IPS-18c (cell line): ENCODE measurements around the gene MTM1.
A peak's percentile ranks its signal among the peaks of the same experiment; 100 is the strongest.

ENCODE experiments used
- H3K4me3 ChIP-seq: 2 replicates; pipeline ENCODE4 v1.7.0; 2013; ENCODE audit warnings: low read depth, mild to moderate bottlenecking, low read length, moderate library complexity; ENCODE audit not compliant: insufficient read depth
- H3K9me3 ChIP-seq: one replicate; pipeline ENCODE4 v1.6.1; 2013; ENCODE audit warnings: mild to moderate bottlenecking, low read length, moderate library complexity; ENCODE audit not compliant: control insufficient read depth, insufficient read depth

Gene MTM1

GRCh38 chrX:150544835-150545770 is 23.3 kb upstream of the MTM1 start:
- no peak overlapping the region for H3K4me3 ChIP-seq

GRCh38 chrX:150546711-150547153 is 21.7 kb upstream of the MTM1 start:
- H3K4me3 ChIP-seq = no peak overlapping the region

More at GRCh38 chrX:150544835-150545770, 23.3 kb upstream of the MTM1 start:
- H3K9me3 ChIP-seq = peaks cover 11% of the 10 kb centered on the region

GRCh38 chrX:150547375-150548115 is 20.9 kb upstream of the MTM1 start:
- Histone ChIP-seq H3K4me3 (peak overlapping the region; percentile 40), H3K9me3 (peaks cover 13% of the 10 kb centered on the region)

More at GRCh38 chrX:150546711-150547153, 21.7 kb upstream of the MTM1 start:
- peaks cover 13% of the 10 kb centered on the region for H3K9me3 ChIP-seq

- H3K4me3 ChIP-seq = no peak overlapping the region
Observed at GRCh38 chrX:150548251-150548650, 20.2 kb upstream of the MTM1 start.

GRCh38 chrX:150548684-150549083 is 19.7 kb upstream of the MTM1 start:
- Histone ChIP-seq H3K4me3 (no peak overlapping the region), H3K9me3 (peaks cover 13% of the 10 kb centered on the region)

More at GRCh38 chrX:150548251-150548650, 20.2 kb upstream of the MTM1 start:
- H3K9me3 ChIP-seq = peaks cover 13% of the 10 kb centered on the region

- no peak overlapping the region for H3K4me3 ChIP-seq
- H3K9me3 ChIP-seq = peaks cover 7% of the 10 kb centered on the region
Observed at GRCh38 chrX:150551963-150552362, 16.5 kb upstream of the MTM1 start.

GRCh38 chrX:150558424-150558823 is 10.0 kb upstream of the MTM1 start:
- H3K4me3 ChIP-seq = peak overlapping the region; percentile 9; the same call in 1 of the 2 replicates
- H3K9me3 ChIP-seq = no peaks in the 10 kb centered on the region

GRCh38 chrX:150564838-150565237 is 3.6 kb upstream of the MTM1 start:
- no peak overlapping the region for H3K4me3 ChIP-seq
- H3K9me3 ChIP-seq = peaks cover 4% of the 10 kb centered on the region

GRCh38 chrX:150565551-150565950 is 2.9 kb upstream of the MTM1 start:
- H3K4me3 ChIP-seq = peak overlapping the region; percentile 11; the same call in 1 of the 2 replicates
- peaks cover 4% of the 10 kb centered on the region for H3K9me3 ChIP-seq

- Histone ChIP-seq H3K9me3 (peaks cover 4% of the 10 kb centered on the region), H3K4me3 (no peak overlapping the region)
Observed at GRCh38 chrX:150566734-150567182, 1.7 kb upstream of the MTM1 start.

- Histone ChIP-seq H3K4me3 (no peak overlapping the region), H3K9me3 (peaks cover 4% of the 10 kb centered on the region)
Observed at GRCh38 chrX:150567645-150568319, 639 bp upstream of the MTM1 start.

GRCh38 chrX:150569155-150569477 is 695 bp downstream of the MTM1 start:
- Histone ChIP-seq H3K9me3 (peaks cover 2% of the 10 kb centered on the region), H3K4me3 (peak overlapping the region; percentile 66)

- no peak overlapping the region for H3K4me3 ChIP-seq
Observed at GRCh38 chrX:150570512-150570911, 2.1 kb downstream of the MTM1 start.

GRCh38 chrX:150572206-150572605 is 3.8 kb downstream of the MTM1 start:
- Histone ChIP-seq H3K9me3 (peaks cover 4% of the 10 kb centered on the region), H3K4me3 (no peak overlapping the region)

More at GRCh38 chrX:150570512-150570911, 2.1 kb downstream of the MTM1 start:
- H3K9me3 ChIP-seq = peaks cover 4% of the 10 kb centered on the region

- Histone ChIP-seq H3K9me3 (peaks cover 5% of the 10 kb centered on the region), H3K4me3 (no peak overlapping the region; the same call in 1 of the 2 replicates)
Observed at GRCh38 chrX:150573106-150573505, 4.7 kb downstream of the MTM1 start.

GRCh38 chrX:150573702-150574101 is 5.3 kb downstream of the MTM1 start:
- peaks cover 7% of the 10 kb centered on the region for H3K9me3 ChIP-seq
- no peak overlapping the region for H3K4me3 ChIP-seq
